GM12878 (cell line): ENCODE data around the gene UIMC1. TPM values are rescaled to one million over a fixed set of nuclear protein-coding genes. Genes with fewer than 3 reads are reported as not detected.
A peak's percentile ranks its signal among the peaks of the same experiment; 100 is the strongest.

Experiments used
- ASH2L ChIP-seq: fragments of 300-600, 200-600 bp; sonication (generic); IDR thresholded peaks from 2 replicates; pipeline ENCODE4 v1.6.1; 2017; ENCODE audit warnings: low read depth, mild to moderate bottlenecking, borderline replicate concordance
- CREB1 ChIP-seq: IDR thresholded peaks from 2 replicates; pipeline ENCODE4 v1.6.1; 2012; ENCODE audit warnings: low read depth, mild to moderate bottlenecking, inconsistent platforms
- EGR1 ChIP-seq, 2 experiments: IDR thresholded peaks; 1 replicate in 1 of 2; 2 replicates in 1 of 2; pipeline ENCODE4 v1.6.1; 2011 to 2012; ENCODE audit warnings: low read depth in 2 of 2, low read length in 2 of 2, borderline replicate concordance in 1 of 2, mild to moderate bottlenecking in 1 of 2, moderate library complexity in 1 of 2
- EP300 ChIP-seq, 2 experiments: fragments of 150-350 bp in 1 of 2; IDR thresholded peaks; 2 replicates each; pipeline ENCODE4 v1.6.1; 2011 to 2012; ENCODE audit warnings: low read depth in 2 of 2, low read length in 2 of 2, borderline replicate concordance in 1 of 2, improper control_type of control experiment in 1 of 2, inconsistent platforms in 1 of 2; ENCODE audit not compliant: control insufficient read depth in 1 of 2
- ETV6 ChIP-seq, 2 experiments: fragments of 450-650 bp in 1 of 2; IDR thresholded peaks in 1 of 2; conservative IDR thresholded peaks in 1 of 2; 2 replicates each; pipeline ENCODE4 v1.6.1; 2014; ENCODE audit warnings: antibody characterized with exemption in 1 of 2, borderline replicate concordance in 1 of 2, low read depth in 1 of 2, mild to moderate bottlenecking in 1 of 2, moderate library complexity in 1 of 2
- GATAD2B ChIP-seq: fragments of 450-650 bp; conservative IDR thresholded peaks from 2 replicates; pipeline ENCODE4 v1.6.1; 2017; ENCODE audit warnings: low read depth, mild to moderate bottlenecking, moderate library complexity
- HCFC1 ChIP-seq: fragments of 150-350 bp; IDR thresholded peaks from 2 replicates; pipeline ENCODE4 v1.6.1; 2014; ENCODE audit warnings: low read length
- IKZF1 ChIP-seq: fragments of 450-650 bp; conservative IDR thresholded peaks from 2 replicates; pipeline ENCODE4 v1.6.1; 2017; ENCODE audit warnings: antibody characterized with exemption, mild to moderate bottlenecking
- IKZF2 ChIP-seq, 2 experiments: fragments of 450-650 bp; IDR thresholded peaks; 2 replicates each; pipeline ENCODE4 v1.6.1; 2017; ENCODE audit warnings: mild to moderate bottlenecking in 2 of 2, moderate library complexity in 2 of 2
- MTA3 ChIP-seq: IDR thresholded peaks from 2 replicates; pipeline ENCODE4 v1.6.1; 2012; ENCODE audit warnings: low read length, inconsistent platforms, borderline replicate concordance
- NFYA ChIP-seq: IDR thresholded peaks from 2 replicates; pipeline ENCODE4 v1.6.1; 2011; ENCODE audit warnings: low read depth, mild to moderate bottlenecking, low read length, improper control_type of control experiment, borderline replicate concordance
- POLR2A ChIP-seq: IDR thresholded peaks from 2 replicates; pipeline ENCODE4 v1.6.1; 2011; ENCODE audit warnings: low read depth, mild to moderate bottlenecking, low read length
- POU2F2 ChIP-seq: IDR thresholded peaks from 3 replicates; pipeline ENCODE4 v1.6.1; 2011; ENCODE audit warnings: low read depth, mild to moderate bottlenecking, low read length, borderline replicate concordance
- RBBP5 ChIP-seq: fragments of 200-600 bp; sonication (generic); conservative IDR thresholded peaks from 2 replicates; pipeline ENCODE4 v1.6.1; 2016
- SREBF2 ChIP-seq: IDR thresholded peaks from 2 replicates; pipeline ENCODE4 v1.6.1; 2012; ENCODE audit warnings: mild to moderate bottlenecking, low read length
- SUZ12 ChIP-seq: fragments of 200-600 bp; sonication (generic); IDR thresholded peaks from one replicate; pipeline ENCODE4 v1.6.1; 2018; ENCODE audit warnings: antibody characterized with exemption, mild to moderate bottlenecking; ENCODE audit not compliant: unreplicated experiment
- TCF12 ChIP-seq: IDR thresholded peaks from 2 replicates; pipeline ENCODE4 v1.6.1; 2011; ENCODE audit warnings: low read depth, mild to moderate bottlenecking, low read length
- ZNF207 ChIP-seq: fragments of 450-650 bp; IDR thresholded peaks from 2 replicates; pipeline ENCODE4 v1.6.1; 2014; ENCODE audit warnings: antibody characterized with exemption, mild to moderate bottlenecking, borderline replicate concordance
- ZZZ3 ChIP-seq: IDR thresholded peaks from 2 replicates; pipeline ENCODE4 v1.6.1; 2011; ENCODE audit warnings: low read depth; ENCODE audit not compliant: control insufficient read depth, insufficient read length
- polyA plus RNA-seq, 11 experiments: library from polyadenylated mRNA; depleted of rRNA in 4 of 11; unstranded in 6 of 11; stranded (reverse) in 5 of 11; fragments of >200 nt; fragmentation: Nextera tagmentation in 4 of 11; fragmentation: Illumina TruSeq in 1 of 11; extraction: Ambion mirVana in 4 of 11; extraction: Trizol in 1 of 11; gene quantifications; 1 replicate in 1 of 11; 2 replicates in 10 of 11; pipeline versions ENCODE4 v1.2.1 to v1.2.3, GENCODE V29; 2011 to 2016; ENCODE audit warnings: inconsistent platforms in 2 of 11, missing spikeins in 2 of 11, low read depth in 1 of 11
- total RNA-seq, 4 experiments: library from RNA; depleted of rRNA in 3 of 4; stranded (reverse); fragments of >200 nt in 3 of 4; fragmentation: Illumina TruSeq in 1 of 4; extraction: Trizol in 1 of 4; gene quantifications; 2 replicates each; pipeline versions ENCODE4 v1.2.1 to v1.2.3, GENCODE V29; 2013 to 2021
- TF ChIP-seq, protein P1 (sequence below): fragments of 450-650 bp; IDR thresholded peaks from 2 replicates; pipeline ENCODE4 v1.6.1; 2017; ENCODE audit warnings: mild to moderate bottlenecking, moderate library complexity
- TF ChIP-seq, protein P2 (sequence below): fragments of 450-650 bp; IDR thresholded peaks from 2 replicates; pipeline ENCODE4 v1.6.1; 2017; ENCODE audit warnings: antibody characterized with exemption, mild to moderate bottlenecking, moderate library complexity
- TF ChIP-seq, protein P3 (sequence below): fragments of 450-650 bp; IDR thresholded peaks from 2 replicates; pipeline ENCODE4 v1.6.1; 2017; ENCODE audit warnings: borderline replicate concordance

The UIMC1 gene
- total and polyA plus RNA-seq, 10 of the 15 experiments (the other 5 are each of a cell fraction or from before 2014, with no cell fraction given) = 16.2 to 51.4 (median 32.7) TPM

DNA sequence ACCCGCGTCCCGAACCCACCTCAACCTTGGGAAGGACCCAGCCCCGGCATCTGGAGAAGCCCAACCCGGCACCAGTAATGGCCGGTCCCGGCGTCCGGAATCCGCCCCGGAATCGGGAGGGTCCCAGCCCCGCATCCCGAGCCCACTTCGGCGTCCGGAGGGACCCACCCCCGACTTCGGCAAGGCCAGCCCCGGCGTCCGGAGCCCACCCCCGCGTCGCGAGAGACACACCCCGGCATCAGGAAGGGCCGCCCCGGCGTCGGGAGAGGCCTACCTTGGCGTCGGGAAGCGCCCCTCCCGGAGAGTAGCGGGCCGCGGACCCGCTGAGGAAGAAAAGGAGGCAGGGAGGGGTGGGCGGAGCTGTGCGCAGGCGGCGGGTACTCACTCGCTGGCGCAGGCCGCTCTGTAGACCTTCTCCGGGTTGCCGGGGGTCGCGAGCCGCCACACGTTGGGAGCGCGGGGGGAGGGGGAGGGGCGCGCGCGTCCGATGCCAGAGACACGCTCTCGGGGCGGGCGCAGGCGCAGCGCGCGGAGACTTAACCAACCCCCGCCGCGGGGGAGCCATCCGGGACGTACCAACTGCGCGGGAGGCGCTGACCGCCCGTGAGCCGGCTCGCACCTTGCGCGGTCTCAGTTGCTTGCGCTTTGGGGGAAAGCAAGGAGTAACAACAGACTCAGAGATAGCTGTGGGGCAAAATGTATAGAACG is at the start of gene UIMC1 (continued):
- TF ChIP-seq, protein P1, sequence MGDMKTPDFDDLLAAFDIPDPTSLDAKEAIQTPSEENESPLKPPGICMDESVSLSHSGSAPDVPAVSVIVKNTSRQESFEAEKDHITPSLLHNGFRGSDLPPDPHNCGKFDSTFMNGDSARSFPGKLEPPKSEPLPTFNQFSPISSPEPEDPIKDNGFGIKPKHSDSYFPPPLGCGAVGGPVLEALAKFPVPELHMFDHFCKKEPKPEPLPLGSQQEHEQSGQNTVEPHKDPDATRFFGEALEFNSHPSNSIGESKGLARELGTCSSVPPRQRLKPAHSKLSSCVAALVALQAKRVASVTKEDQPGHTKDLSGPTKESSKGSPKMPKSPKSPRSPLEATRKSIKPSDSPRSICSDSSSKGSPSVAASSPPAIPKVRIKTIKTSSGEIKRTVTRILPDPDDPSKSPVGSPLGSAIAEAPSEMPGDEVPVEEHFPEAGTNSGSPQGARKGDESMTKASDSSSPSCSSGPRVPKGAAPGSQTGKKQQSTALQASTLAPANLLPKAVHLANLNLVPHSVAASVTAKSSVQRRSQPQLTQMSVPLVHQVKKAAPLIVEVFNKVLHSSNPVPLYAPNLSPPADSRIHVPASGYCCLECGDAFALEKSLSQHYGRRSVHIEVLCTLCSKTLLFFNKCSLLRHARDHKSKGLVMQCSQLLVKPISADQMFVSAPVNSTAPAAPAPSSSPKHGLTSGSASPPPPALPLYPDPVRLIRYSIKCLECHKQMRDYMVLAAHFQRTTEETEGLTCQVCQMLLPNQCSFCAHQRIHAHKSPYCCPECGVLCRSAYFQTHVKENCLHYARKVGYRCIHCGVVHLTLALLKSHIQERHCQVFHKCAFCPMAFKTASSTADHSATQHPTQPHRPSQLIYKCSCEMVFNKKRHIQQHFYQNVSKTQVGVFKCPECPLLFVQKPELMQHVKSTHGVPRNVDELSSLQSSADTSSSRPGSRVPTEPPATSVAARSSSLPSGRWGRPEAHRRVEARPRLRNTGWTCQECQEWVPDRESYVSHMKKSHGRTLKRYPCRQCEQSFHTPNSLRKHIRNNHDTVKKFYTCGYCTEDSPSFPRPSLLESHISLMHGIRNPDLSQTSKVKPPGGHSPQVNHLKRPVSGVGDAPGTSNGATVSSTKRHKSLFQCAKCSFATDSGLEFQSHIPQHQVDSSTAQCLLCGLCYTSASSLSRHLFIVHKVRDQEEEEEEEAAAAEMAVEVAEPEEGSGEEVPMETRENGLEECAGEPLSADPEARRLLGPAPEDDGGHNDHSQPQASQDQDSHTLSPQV = no peak
- TF ChIP-seq ZZZ3 (no peak), POLR2A (peak; percentile 79), GATAD2B (0 out of 2 replicates have a peak, but pooled peaks have one; percentile 43), SUZ12 (no peak), HCFC1 (peak; percentile 48; the same call in 1 of the 2 replicates), RBBP5 (no peak), SREBF2 (no peak), ASH2L (0 out of 2 replicates have a peak, but pooled peaks have one; percentile 47), MTA3 (no peak), TCF12 (peak; percentile 54), ZNF207 (peak; percentile 88; the same call in 1 of the 2 replicates), IKZF2 (IDR thresholded peaks at IDR 0.05) (peak; percentile 71 to 72), ETV6 (conservative IDR thresholded peaks at IDR 0.05 in 1 of 2, IDR thresholded peaks at IDR 0.05 in 1 of 2; ENCODE audit: borderline replicate concordance in 1 of 2, low read depth in 1 of 2) (0 out of 4 replicates have a peak, but pooled peaks of 1 of the 2 experiments have one; percentile 16), EP300 (IDR thresholded peaks at IDR 0.05; ENCODE audit: borderline replicate concordance in 1 of 2, control insufficient read depth in 1 of 2, low read depth in 2 of 2, low read length in 2 of 2) (peak in 1 of 2 experiments; percentile 8; a peak in 1 of 4 replicates), POU2F2 (no peak; the same call in 2 of the 3 replicates), NFYA (no peak), CREB1 (peak; percentile 47; the same call in 1 of the 2 replicates), IKZF1 (peak; percentile 92), EGR1 (IDR thresholded peaks at IDR 0.05; ENCODE audit: borderline replicate concordance in 1 of 2, low read depth in 2 of 2, low read length in 2 of 2) (peak in 1 of 2 experiments; percentile 54; a peak in 1 of 3 replicates)
- TF ChIP-seq, protein P2, sequence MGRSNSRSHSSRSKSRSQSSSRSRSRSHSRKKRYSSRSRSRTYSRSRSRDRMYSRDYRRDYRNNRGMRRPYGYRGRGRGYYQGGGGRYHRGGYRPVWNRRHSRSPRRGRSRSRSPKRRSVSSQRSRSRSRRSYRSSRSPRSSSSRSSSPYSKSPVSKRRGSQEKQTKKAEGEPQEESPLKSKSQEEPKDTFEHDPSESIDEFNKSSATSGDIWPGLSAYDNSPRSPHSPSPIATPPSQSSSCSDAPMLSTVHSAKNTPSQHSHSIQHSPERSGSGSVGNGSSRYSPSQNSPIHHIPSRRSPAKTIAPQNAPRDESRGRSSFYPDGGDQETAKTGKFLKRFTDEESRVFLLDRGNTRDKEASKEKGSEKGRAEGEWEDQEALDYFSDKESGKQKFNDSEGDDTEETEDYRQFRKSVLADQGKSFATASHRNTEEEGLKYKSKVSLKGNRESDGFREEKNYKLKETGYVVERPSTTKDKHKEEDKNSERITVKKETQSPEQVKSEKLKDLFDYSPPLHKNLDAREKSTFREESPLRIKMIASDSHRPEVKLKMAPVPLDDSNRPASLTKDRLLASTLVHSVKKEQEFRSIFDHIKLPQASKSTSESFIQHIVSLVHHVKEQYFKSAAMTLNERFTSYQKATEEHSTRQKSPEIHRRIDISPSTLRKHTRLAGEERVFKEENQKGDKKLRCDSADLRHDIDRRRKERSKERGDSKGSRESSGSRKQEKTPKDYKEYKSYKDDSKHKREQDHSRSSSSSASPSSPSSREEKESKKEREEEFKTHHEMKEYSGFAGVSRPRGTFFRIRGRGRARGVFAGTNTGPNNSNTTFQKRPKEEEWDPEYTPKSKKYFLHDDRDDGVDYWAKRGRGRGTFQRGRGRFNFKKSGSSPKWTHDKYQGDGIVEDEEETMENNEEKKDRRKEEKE = peak; percentile 91
- TF ChIP-seq, protein P3, sequence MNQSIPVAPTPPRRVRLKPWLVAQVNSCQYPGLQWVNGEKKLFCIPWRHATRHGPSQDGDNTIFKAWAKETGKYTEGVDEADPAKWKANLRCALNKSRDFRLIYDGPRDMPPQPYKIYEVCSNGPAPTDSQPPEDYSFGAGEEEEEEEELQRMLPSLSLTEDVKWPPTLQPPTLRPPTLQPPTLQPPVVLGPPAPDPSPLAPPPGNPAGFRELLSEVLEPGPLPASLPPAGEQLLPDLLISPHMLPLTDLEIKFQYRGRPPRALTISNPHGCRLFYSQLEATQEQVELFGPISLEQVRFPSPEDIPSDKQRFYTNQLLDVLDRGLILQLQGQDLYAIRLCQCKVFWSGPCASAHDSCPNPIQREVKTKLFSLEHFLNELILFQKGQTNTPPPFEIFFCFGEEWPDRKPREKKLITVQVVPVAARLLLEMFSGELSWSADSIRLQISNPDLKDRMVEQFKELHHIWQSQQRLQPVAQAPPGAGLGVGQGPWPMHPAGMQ = no peak
